Activated naive CD4-positive, alpha-beta T cell treated with anti-CD3 and anti-CD28 coated beads, Interleukin-2, amount 10 ng/mL, durations not matched to agents 7 days and 5 days (primary cell): ENCODE measurements around the gene PAIP2.

Experiments
- CTCF ChIA-PET: fragments of 350-600 bp; sonication (Branson Sonifier 250); formaldehyde crosslinking; loops from one replicate; lab custom pipeline; 2021; ENCODE audit warnings: antibody characterized with exemption; lab: Charles Lee
- DNase-seq: peaks from one replicate; pipeline ENCODE4 v3.0.0-alpha.2; 2020
- H3K27ac Mint-ChIP-seq: one replicate; pipeline ENCODE4 v1.8.0; 2021; ENCODE audit warnings: mild to moderate bottlenecking, moderate library complexity, mixed read lengths
- H3K27me3 Mint-ChIP-seq: one replicate; pipeline ENCODE4 v1.8.0; 2021; ENCODE audit warnings: mild to moderate bottlenecking, mixed read lengths
- H3K36me3 Mint-ChIP-seq: one replicate; pipeline ENCODE4 v1.8.0; 2021; ENCODE audit warnings: mixed read lengths
- H3K4me1 Mint-ChIP-seq: one replicate; pipeline ENCODE4 v1.8.0; 2021; ENCODE audit warnings: mixed read lengths
- H3K4me3 Mint-ChIP-seq: one replicate; pipeline ENCODE4 v1.8.0; 2021; ENCODE audit warnings: mild to moderate bottlenecking, moderate library complexity, mixed read lengths
- H3K9me3 Mint-ChIP-seq: one replicate; pipeline ENCODE4 v1.8.0; 2021; ENCODE audit warnings: mixed read lengths

PAIP2 gene

GRCh38 chr5:139376364-139376763 lies 34.7 kb downstream of the PAIP2 start:
- H3K4me1 Mint-ChIP-seq, result peaks cover 16% of the 10 kb centered on the region
- H3K36me3 Mint-ChIP-seq, result peaks cover 14% of the 10 kb centered on the region
- DNase-seq, result no peak
- H3K27ac Mint-ChIP-seq, result no peak overlapping the region
- H3K4me3 Mint-ChIP-seq, result no peak overlapping the region
- CTCF ChIA-PET, result no interaction called here
- H3K27me3 Mint-ChIP-seq, result no peaks in the 10 kb centered on the region
- H3K9me3 Mint-ChIP-seq, result no peaks in the 10 kb centered on the region

DNA sequence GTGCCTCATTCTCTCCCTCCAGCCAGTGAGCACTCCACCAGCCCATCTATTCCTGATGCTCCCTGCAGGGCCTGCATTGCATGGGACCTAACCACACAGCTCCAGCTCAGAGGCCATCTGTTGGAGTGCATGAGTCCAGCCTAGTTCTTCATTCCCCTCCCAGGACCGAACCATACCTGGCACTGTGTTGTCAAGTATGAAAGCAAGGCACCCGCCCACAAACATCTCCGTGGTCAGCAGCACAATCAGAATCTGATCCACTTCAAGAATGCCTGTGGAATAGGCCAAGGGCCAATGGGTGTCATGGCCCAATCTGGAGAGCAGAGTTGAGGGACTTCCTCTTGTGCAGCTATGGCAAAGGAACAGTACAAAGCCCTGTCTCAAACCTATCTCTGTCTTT lies 35.6 kb downstream of the PAIP2 start:
- no peaks in the 10 kb centered on the region for H3K9me3 Mint-ChIP-seq
- no peak for DNase-seq
- H3K36me3 Mint-ChIP-seq, result peaks cover 9% of the 10 kb centered on the region
- H3K4me1 Mint-ChIP-seq, result peaks cover 8% of the 10 kb centered on the region
- CTCF ChIA-PET, result no interaction called here
- no peak overlapping the region for H3K27ac Mint-ChIP-seq
- H3K27me3 Mint-ChIP-seq, result no peaks in the 10 kb centered on the region
- no peak overlapping the region for H3K4me3 Mint-ChIP-seq

DNA sequence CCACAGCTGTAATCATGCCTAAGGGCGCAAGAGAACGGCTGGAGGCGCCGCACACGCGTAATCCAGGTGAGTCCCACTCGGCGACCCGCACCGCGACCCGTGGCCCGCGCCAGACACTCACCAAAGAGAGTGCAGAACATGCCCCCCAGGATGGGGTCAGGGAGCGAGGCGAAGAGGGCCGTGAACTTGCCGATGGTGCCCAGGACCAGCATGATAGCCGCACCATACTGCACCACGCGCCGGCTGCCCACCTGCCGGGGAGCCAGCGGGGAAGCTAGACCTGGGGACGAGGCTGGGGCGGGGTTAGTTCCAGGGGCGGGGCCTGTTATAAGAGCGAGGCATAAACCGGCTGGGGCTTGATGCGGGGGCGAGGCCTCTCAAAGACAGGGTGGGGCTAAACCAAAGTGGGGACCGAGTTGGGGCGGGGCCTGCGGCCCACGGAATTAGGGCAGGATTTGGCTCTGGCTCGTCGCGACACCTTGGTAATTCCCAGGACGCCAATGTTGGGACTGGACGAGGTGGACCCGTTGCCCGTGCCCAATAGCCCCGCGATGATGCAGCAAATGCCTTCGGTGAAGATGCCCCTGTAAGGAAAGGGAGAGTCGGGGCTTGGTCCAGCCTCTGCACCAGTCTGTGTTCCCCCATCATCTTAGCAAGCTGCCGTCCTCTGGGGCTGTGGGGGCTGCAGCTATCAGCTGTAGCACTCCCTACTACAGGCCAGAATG lies 36.6 kb downstream of the PAIP2 start:
- Mint-ChIP-seq H3K36me3 (peaks cover 7% of the 10 kb centered on the region), H3K4me1 (peaks cover 8% of the 10 kb centered on the region), H3K9me3 (no peaks in the 10 kb centered on the region), H3K27me3 (no peaks in the 10 kb centered on the region), H3K4me3 (no peak overlapping the region), H3K27ac (no peak overlapping the region)
- CTCF ChIA-PET, result interaction anchor here (1.3 kb wide), 1 partner anchor 9 kb away, joined by 3 read pairs; no protein-coding TSS in a partner anchor
- no peak for DNase-seq

- Mint-ChIP-seq H3K4me1 (peaks cover 15% of the 10 kb centered on the region), H3K9me3 (no peaks in the 10 kb centered on the region), H3K36me3 (peaks cover 3% of the 10 kb centered on the region), H3K4me3 (no peak overlapping the region), H3K27me3 (no peaks in the 10 kb centered on the region), H3K27ac (no peak overlapping the region)
- no peak for DNase-seq
- CTCF ChIA-PET, result interaction anchor here (1.3 kb wide), 1 partner anchor 10 kb away, joined by 3 read pairs; no protein-coding TSS in a partner anchor
These were observed 37.3 kb downstream of the PAIP2 start for GRCh38 chr5:139378941-139379361.

GRCh38 chr5:139379626-139380449 lies 38.2 kb downstream of the PAIP2 start:
- Mint-ChIP-seq H3K27ac (no peak overlapping the region), H3K4me3 (no peak overlapping the region), H3K9me3 (no peaks in the 10 kb centered on the region), H3K4me1 (peaks cover 22% of the 10 kb centered on the region), H3K36me3 (peaks cover 1% of the 10 kb centered on the region), H3K27me3 (no peaks in the 10 kb centered on the region)
- DNase-seq, result no peak
- CTCF ChIA-PET, result no interaction called here

- Mint-ChIP-seq H3K4me1 (peaks cover 37% of the 10 kb centered on the region), H3K27ac (no peak overlapping the region), H3K9me3 (no peaks in the 10 kb centered on the region), H3K27me3 (no peaks in the 10 kb centered on the region), H3K4me3 (no peak overlapping the region), H3K36me3 (no peaks in the 10 kb centered on the region)
- DNase-seq, result no peak
- CTCF ChIA-PET, result no interaction called here
These were observed 40.4 kb downstream of the PAIP2 start for GRCh38 chr5:139381837-139382761.

DNA sequence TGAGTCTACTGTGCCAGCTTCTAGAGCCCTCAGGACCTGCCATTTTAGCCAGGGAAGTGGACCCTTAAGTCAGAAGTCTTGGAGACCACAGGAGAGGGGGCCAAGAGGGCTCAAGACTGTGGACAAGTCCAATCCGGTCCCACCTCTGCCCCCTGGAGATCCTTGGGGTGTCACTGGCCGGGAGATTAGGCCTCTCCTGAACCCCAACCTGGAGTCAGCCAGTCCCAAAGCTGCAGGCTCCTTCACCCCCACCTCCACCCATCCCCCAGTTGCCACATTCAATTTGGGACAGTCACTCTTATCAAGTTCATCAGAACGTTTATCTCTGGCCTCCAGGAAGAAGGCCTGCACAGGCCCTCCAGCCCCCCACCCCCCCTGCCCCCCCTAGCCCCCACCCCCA lies 41.2 kb downstream of the PAIP2 start:
- no peaks in the 10 kb centered on the region for H3K27me3 Mint-ChIP-seq
- H3K27ac Mint-ChIP-seq, result no peak overlapping the region
- DNase-seq, result no peak
- H3K36me3 Mint-ChIP-seq, result no peaks in the 10 kb centered on the region
- CTCF ChIA-PET, result no interaction called here
- no peak overlapping the region for H3K4me3 Mint-ChIP-seq
- no peaks in the 10 kb centered on the region for H3K9me3 Mint-ChIP-seq
- H3K4me1 Mint-ChIP-seq, result peaks cover 37% of the 10 kb centered on the region

DNA sequence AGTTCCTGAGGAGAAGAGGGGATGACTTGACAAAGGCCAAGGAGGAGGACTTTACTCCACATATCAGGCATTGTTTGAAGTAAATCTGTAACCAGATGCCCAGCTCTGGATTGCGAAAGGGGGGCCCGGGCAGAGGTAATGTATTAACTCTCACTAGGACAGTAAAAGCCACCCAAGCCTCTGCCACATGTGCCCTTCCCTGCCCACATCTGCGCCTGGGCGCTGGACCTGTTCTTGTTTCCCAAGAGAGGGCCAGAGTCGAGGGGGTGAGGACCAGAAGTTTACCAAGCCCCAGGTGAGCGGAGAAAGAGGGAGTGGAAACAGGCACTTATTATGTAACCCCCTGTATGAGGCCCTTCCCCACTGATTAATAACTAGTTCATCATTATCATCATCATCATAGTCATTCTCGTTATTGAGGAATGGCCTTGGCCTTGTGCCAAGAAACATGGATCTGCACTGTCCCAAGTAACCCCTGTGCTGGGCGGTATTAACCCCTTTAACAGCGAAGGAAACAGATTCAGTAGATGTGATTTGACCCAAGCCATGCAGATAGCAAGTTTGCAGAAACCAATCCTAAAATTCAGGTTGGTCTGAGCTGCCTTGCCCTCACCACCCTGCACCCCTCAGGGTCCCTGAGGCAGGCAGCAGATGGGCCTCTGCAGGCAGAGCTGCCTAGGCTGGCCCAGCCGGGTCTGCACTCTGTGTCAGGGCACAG lies 41.8 kb downstream of the PAIP2 start, which contains the start of gene SLC23A1:
Gene SLC23A1, minus strand, starts transcription at position 23 of the 718 bp plus-strand sequence. CDS start 44 bp downstream, outside the sequence.
- no peaks in the 10 kb centered on the region for H3K9me3 Mint-ChIP-seq
- peaks cover 43% of the 10 kb centered on the region for H3K4me1 Mint-ChIP-seq
- no peaks in the 10 kb centered on the region for H3K36me3 Mint-ChIP-seq
- CTCF ChIA-PET, result no interaction called here
- no peak for DNase-seq
- peak within 1 kb of the TSS; percentile 72 for H3K27ac Mint-ChIP-seq
- H3K4me3 Mint-ChIP-seq, result peak within 1 kb of the TSS; percentile 26
- H3K27me3 Mint-ChIP-seq, result no peaks in the 10 kb centered on the region

DNA sequence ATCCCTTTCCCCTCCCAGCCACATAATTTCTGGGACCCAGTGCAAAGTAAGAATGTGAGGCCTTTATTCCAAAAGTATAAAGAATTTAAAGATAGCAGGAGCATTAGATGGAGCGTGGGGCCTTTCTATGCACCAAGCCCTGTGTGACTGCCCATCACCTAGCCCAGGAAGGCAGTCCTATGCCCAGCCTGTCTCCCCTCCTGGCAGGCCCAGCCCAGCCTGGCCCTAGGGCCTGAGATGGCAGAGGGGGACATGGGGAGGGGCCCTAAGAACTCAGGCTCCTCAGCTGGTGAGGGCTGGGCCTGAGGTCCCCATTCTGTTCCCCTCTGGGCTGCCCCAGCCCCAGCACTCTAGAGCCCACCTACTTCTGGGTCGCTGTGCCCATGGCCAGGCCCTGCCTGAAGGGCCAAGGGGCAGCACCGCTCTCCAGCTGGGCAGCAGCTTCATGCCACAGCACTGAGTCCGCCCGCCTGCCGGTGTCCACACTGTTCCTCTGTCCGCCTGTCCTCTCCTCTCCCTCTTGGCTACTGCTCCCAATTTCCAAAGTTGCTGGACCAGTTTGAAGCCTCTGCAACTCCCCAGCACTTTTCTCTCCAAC lies 42.4 kb downstream of the PAIP2 start:
- no peak for DNase-seq
- H3K4me3 Mint-ChIP-seq, result peak overlapping the region; percentile 70
- CTCF ChIA-PET, result no interaction called here
- H3K4me1 Mint-ChIP-seq, result peaks cover 44% of the 10 kb centered on the region
- H3K27ac Mint-ChIP-seq, result peak overlapping the region; percentile 89
- H3K36me3 Mint-ChIP-seq, result no peaks in the 10 kb centered on the region
- no peaks in the 10 kb centered on the region for H3K9me3 Mint-ChIP-seq
- H3K27me3 Mint-ChIP-seq, result no peaks in the 10 kb centered on the region

DNA sequence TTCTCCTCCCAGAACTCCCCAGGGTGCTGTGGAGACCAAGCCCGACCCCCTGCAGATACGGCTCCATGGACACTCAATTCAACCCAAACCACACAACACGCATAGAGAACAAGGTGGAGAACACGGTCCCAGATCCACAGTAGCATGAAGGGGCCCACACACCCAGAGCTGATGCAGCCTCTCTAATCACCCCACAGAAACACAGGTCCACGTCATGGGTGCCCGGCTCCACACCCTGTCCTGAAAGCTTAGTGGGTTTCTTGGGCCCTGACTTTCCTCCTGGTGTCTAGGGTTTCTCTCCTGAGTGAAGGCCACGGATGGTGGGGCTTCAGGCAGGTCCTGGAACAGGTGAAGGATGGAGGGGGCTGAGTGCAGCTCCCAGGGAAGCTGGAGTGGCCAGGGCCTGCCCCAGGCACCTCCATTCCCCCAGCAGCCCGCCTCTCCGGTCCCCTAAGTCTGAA lies 43.0 kb downstream of the PAIP2 start:
- DNase-seq, result no peak
- Mint-ChIP-seq H3K4me3 (peak overlapping the region; percentile 70), H3K27me3 (no peaks in the 10 kb centered on the region), H3K4me1 (peaks cover 47% of the 10 kb centered on the region), H3K27ac (peak overlapping the region; percentile 89), H3K36me3 (no peaks in the 10 kb centered on the region), H3K9me3 (no peaks in the 10 kb centered on the region)
- CTCF ChIA-PET, result no interaction called here

DNA sequence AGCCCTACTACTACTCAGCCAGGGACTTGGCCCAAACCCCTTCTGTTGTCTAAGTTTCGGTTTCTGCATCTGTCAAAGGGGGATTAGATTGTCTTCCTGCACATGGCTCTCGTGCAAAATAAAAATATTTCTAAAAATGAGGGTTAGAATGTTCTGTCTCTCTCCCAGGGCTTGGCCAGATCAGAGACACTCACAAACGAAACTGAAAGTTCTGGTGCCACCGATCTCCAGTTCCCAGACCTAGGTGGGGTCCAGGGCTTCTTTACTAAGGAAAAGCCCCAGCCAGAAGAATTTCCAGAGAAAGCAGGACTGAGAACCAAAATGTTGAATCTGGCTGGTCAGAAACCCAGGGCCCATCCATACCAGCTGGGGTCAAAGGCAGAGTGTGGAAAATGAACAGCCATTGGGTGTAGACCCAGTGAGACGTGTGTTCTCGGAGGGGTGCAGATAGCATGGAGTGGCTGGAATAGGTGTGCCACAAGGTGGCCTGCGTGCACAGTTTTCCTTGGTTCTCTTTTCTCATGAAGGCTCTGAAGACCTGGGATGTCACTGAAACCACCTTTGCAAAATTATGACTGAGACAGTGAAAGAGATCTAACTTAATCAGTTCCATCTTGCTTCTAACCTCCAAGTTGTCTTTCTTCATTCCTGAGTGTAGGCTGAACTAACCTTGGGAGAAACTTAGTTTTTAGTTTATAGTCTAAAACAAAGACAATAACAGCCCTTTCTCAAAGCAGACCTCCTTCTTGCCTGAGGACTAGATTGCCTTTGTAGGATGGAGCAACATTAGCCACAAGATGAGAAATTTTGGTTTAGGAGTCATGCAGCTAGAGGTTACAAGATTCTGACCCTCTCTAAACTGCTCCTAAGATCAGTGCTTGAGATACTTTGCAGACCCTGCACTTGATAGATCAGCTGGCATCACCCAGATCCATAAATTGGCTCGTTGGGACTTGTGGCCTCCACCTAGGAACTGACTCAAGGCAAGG lies 43.7 kb downstream of the PAIP2 start:
- peak overlapping the region; percentile 70 for H3K4me3 Mint-ChIP-seq
- H3K27me3 Mint-ChIP-seq, result no peaks in the 10 kb centered on the region
- H3K4me1 Mint-ChIP-seq, result peaks cover 54% of the 10 kb centered on the region
- no peaks in the 10 kb centered on the region for H3K9me3 Mint-ChIP-seq
- no peaks in the 10 kb centered on the region for H3K36me3 Mint-ChIP-seq
- H3K27ac Mint-ChIP-seq, result peak overlapping the region; percentile 89
- DNase-seq, result peak; percentile 52
- CTCF ChIA-PET, result no interaction called here

GRCh38 chr5:139386050-139386438 lies 44.4 kb downstream of the PAIP2 start:
- DNase-seq, result no peak
- H3K9me3 Mint-ChIP-seq, result no peaks in the 10 kb centered on the region
- no peaks in the 10 kb centered on the region for H3K27me3 Mint-ChIP-seq
- H3K4me1 Mint-ChIP-seq, result peaks cover 61% of the 10 kb centered on the region
- H3K27ac Mint-ChIP-seq, result peak overlapping the region; percentile 50
- CTCF ChIA-PET, result no interaction called here
- no peaks in the 10 kb centered on the region for H3K36me3 Mint-ChIP-seq
- no peak overlapping the region for H3K4me3 Mint-ChIP-seq
